Subcutaneous adipose tissue (tissue), 4 donors: ENCODE results near the gene AOC1. TPM values are rescaled to one million over a fixed set of nuclear protein-coding genes. Genes with fewer than 3 reads are reported as not detected.

Source experiments
- CTCF ChIP-seq: fragments of 450-650 bp; IDR thresholded peaks from one replicate; pipeline ENCODE4 v1.5.1; 2016; ENCODE audit warnings: low read depth, mild to moderate bottlenecking, control low read depth, antibody characterized with exemption, moderate library complexity
- total RNA-seq, 4 donors: library from RNA; depleted of rRNA; stranded (reverse); fragments of >200 nt; gene quantifications; one replicate each; pipeline ENCODE4 v1.1.0, GENCODE V29; 2016

The AOC1 gene
- total RNA-seq, 4 donors from 2014 or later, result 0.33 to 0.68 TPM; not detected in 2

- TF ChIP-seq CTCF, result no peak
Measured at GRCh38 chr7:150875791-150876190, 23.5 kb downstream of the AOC1 start.

GRCh38 chr7:150876817-150877526 lies 24.7 kb downstream of the AOC1 start:
- no peak for TF ChIP-seq CTCF

GRCh38 chr7:150877536-150877935 lies 25.2 kb downstream of the AOC1 start:
- no peak for TF ChIP-seq CTCF

- no peak for TF ChIP-seq CTCF
Measured at GRCh38 chr7:150879345-150879744, 27.0 kb downstream of the AOC1 start.

GRCh38 chr7:150881189-150881588 lies 28.9 kb downstream of the AOC1 start:
- no peak for TF ChIP-seq CTCF

GRCh38 chr7:150890853-150891584 lies 38.7 kb downstream of the AOC1 start:
- TF ChIP-seq CTCF, result no peak

- TF ChIP-seq CTCF, result no peak
Measured at GRCh38 chr7:150891740-150892139, 39.4 kb downstream of the AOC1 start.
